GM12891 (cell line): ENCODE measurements around the gene PFN2.
"Not testable (repeated sequence)": the region's sequence is repeated elsewhere in the genome, so short reads cannot be mapped to it uniquely, and the experiment has no call there.

ENCODE experiments used
- DNase-seq: peaks from one replicate; pipeline ENCODE4 v3.0.0; 2011; ENCODE audit warnings: low spot score; ENCODE audit not compliant: insufficient read length
- FAIRE-seq: peaks from 2 replicates; lab custom pipeline; 2011; peaks lifted over from hg19 to GRCh38; lab: Jason Lieb, UNC
- PAX5 ChIP-seq: IDR thresholded peaks from 2 replicates; pipeline ENCODE4 v1.6.1; 2011; ENCODE audit warnings: low read length, moderate library complexity, mild to moderate bottlenecking; ENCODE audit not compliant: insufficient read depth, severe bottlenecking
- POLR2A ChIP-seq: IDR thresholded peaks from 2 replicates; pipeline ENCODE4 v1.6.1; 2011; ENCODE audit warnings: low read depth, low read length, control low read depth
- POLR2AphosphoS5 ChIP-seq: IDR thresholded peaks from 2 replicates; pipeline ENCODE4 v1.6.1; 2011; ENCODE audit warnings: low read depth, low read length, control low read depth
- POU2F2 ChIP-seq: IDR thresholded peaks from 2 replicates; pipeline ENCODE4 v1.6.1; 2011; ENCODE audit warnings: low read depth, mild to moderate bottlenecking, control low read depth, low read length, moderate library complexity
- SPI1 ChIP-seq: IDR thresholded peaks from 2 replicates; pipeline ENCODE4 v1.6.1; 2011; ENCODE audit warnings: low read depth, low read length, control low read depth
- TAF1 ChIP-seq: IDR thresholded peaks from 2 replicates; pipeline ENCODE4 v1.6.1; 2011; ENCODE audit warnings: low read depth, low read length, control low read depth

Gene PFN2

GRCh38 chr3:149992416-149993058 lies 21.8 kb upstream of the PFN2 start:
- TF ChIP-seq POLR2A (no peak), POLR2AphosphoS5 (no peak), SPI1 (no peak), PAX5 (no peak), POU2F2 (no peak), TAF1 (no peak)
- FAIRE-seq: no peak
- DNase-seq: no peak

- FAIRE-seq (no peak), DNase-seq (no peak)
- no peak for TF ChIP-seq TAF1
- TF ChIP-seq POU2F2: no peak
- TF ChIP-seq POLR2A: no peak
- TF ChIP-seq PAX5: no peak
- no peak for TF ChIP-seq POLR2AphosphoS5
- peak; percentile 28; the same call in 1 of the 2 replicates for TF ChIP-seq SPI1
Measured at GRCh38 chr3:149990423-149990948, 19.8 kb upstream of the PFN2 start.

- DNase-seq (no peak), FAIRE-seq (no peak)
- TF ChIP-seq POU2F2 (no peak), POLR2A (no peak), POLR2AphosphoS5 (no peak), TAF1 (no peak), PAX5 (no peak), SPI1 (no peak)
Measured at GRCh38 chr3:149989307-149989706, 18.6 kb upstream of the PFN2 start.

- DNase-seq: no peak
- FAIRE-seq: no peak
- no peak for TF ChIP-seq SPI1
- no peak for TF ChIP-seq POLR2A
- no peak for TF ChIP-seq POLR2AphosphoS5
- no peak for TF ChIP-seq PAX5
- TF ChIP-seq TAF1: no peak
- TF ChIP-seq POU2F2: no peak
Measured at GRCh38 chr3:149983628-149984027, 12.9 kb upstream of the PFN2 start.

- DNase-seq, FAIRE-seq: not testable (repeated sequence)
Measured at GRCh38 chr3:149983053-149983452, 12.4 kb upstream of the PFN2 start.

- peak; percentile 88 for FAIRE-seq
- DNase-seq: not testable (repeated sequence)
Measured at GRCh38 chr3:149981979-149982378, 11.3 kb upstream of the PFN2 start.

- DNase-seq (no peak), FAIRE-seq (no peak)
- TF ChIP-seq PAX5 (no peak), TAF1 (no peak), POU2F2 (no peak), POLR2A (no peak), SPI1 (no peak), POLR2AphosphoS5 (no peak)
Measured at GRCh38 chr3:149977386-149977785, 6.7 kb upstream of the PFN2 start.

- TF ChIP-seq POLR2A (no peak), POU2F2 (no peak), TAF1 (no peak), SPI1 (no peak), POLR2AphosphoS5 (no peak), PAX5 (no peak)
- DNase-seq (no peak), FAIRE-seq (peak; percentile 41)
Measured at GRCh38 chr3:149975919-149976318, 5.2 kb upstream of the PFN2 start.

GRCh38 chr3:149971403-149972075 lies 844 bp upstream of the PFN2 start:
- FAIRE-seq (no peak), DNase-seq (peak; percentile 18)
- TF ChIP-seq POLR2AphosphoS5: no peak
- TF ChIP-seq PAX5: no peak
- TF ChIP-seq SPI1: no peak
- no peak for TF ChIP-seq TAF1

GRCh38 chr3:149969940-149970715 lies 567 bp downstream of the PFN2 start:
- 0 out of 2 replicates have a peak, but pooled peaks have one; percentile 2 for TF ChIP-seq SPI1
- no peak for TF ChIP-seq POU2F2
- TF ChIP-seq POLR2AphosphoS5: no peak
- DNase-seq (peak; percentile 38), FAIRE-seq (peak; percentile 70)
